HepG2 (cell line): Measurements from ENCODE around the gene ESRP2. TPM values are rescaled to one million over a fixed set of nuclear protein-coding genes. Genes with fewer than 3 reads are reported as not detected.

Source experiments
- EED ChIP-seq: sonication (generic); formaldehyde crosslinking; IDR thresholded peaks from 2 replicates; pipeline ENCODE4 v1.5.0; 2020; ENCODE audit warnings: mild to moderate bottlenecking, missing genetic modification reagents
- MZF1 ChIP-seq: sonication (generic); formaldehyde crosslinking; IDR thresholded peaks from 2 replicates; pipeline ENCODE4 v1.8.1; 2023; ENCODE audit warnings: mild to moderate bottlenecking, missing genetic modification reagents, borderline replicate concordance
- THRA ChIP-seq: sonication (generic); formaldehyde crosslinking; IDR thresholded peaks from 2 replicates; pipeline ENCODE4 v1.4.0; 2020; ENCODE audit warnings: missing genetic modification reagents, borderline replicate concordance
- ZBTB20 ChIP-seq: sonication (generic); formaldehyde crosslinking; IDR thresholded peaks from 2 replicates; pipeline ENCODE4 v1.8.1; 2023; ENCODE audit warnings: missing genetic modification reagents, low read depth, mild to moderate bottlenecking, borderline replicate concordance
- ZBTB34 ChIP-seq: sonication (generic); formaldehyde crosslinking; IDR thresholded peaks from 2 replicates; pipeline ENCODE4 v1.8.0; 2022; ENCODE audit warnings: mild to moderate bottlenecking, missing genetic modification reagents
- ZNF749 ChIP-seq: sonication (generic); formaldehyde crosslinking; IDR thresholded peaks from 2 replicates; pipeline ENCODE4 v1.8.0; 2022; ENCODE audit warnings: mild to moderate bottlenecking, missing genetic modification reagents, moderate library complexity, borderline replicate concordance
- ZNF788 ChIP-seq: sonication (generic); formaldehyde crosslinking; IDR thresholded peaks from 2 replicates; pipeline ENCODE4 v1.5.0; 2020; ENCODE audit warnings: mild to moderate bottlenecking, missing genetic modification reagents, borderline replicate concordance
- polyA plus RNA-seq, 8 experiments: library from polyadenylated mRNA; depleted of rRNA in 3 of 8; stranded (reverse) in 7 of 8; unstranded in 1 of 8; fragments of >200 nt; fragmentation: Illumina TruSeq in 4 of 8; extraction: Trizol in 4 of 8; gene quantifications; 2 replicates each; pipeline versions ENCODE4 v1.2.1 to v1.2.3, GENCODE V29; 2011 to 2016; ENCODE audit warnings: low read depth in 4 of 8, missing spikeins in 1 of 8, mixed read lengths in 1 of 8; ENCODE audit not compliant: insufficient read depth in 1 of 8
- total RNA-seq, 5 experiments: library from RNA; depleted of rRNA; stranded (reverse); fragments of >200 nt; fragmentation: Illumina TruSeq; extraction: Trizol; gene quantifications; 2 replicates each; pipeline ENCODE4 v1.2.3, GENCODE V29; 2016; ENCODE audit warnings: low read depth in 1 of 5
- TF ChIP-seq, protein P1 (sequence below): sonication (generic); formaldehyde crosslinking; IDR thresholded peaks from 2 replicates; pipeline ENCODE4 v1.5.0; 2020; ENCODE audit warnings: mild to moderate bottlenecking, missing genetic modification reagents, borderline replicate concordance
- TF ChIP-seq, protein P2 (sequence below): sonication (generic); formaldehyde crosslinking; IDR thresholded peaks from 2 replicates; pipeline ENCODE4 v1.8.0; 2022; ENCODE audit warnings: missing genetic modification reagents, mild to moderate bottlenecking, moderate library complexity, borderline replicate concordance
- TF ChIP-seq, protein P3 (sequence below): sonication (generic); formaldehyde crosslinking; IDR thresholded peaks from 2 replicates; pipeline ENCODE4 v1.4.0; 2020; ENCODE audit warnings: missing genetic modification reagents

ESRP2 gene
- total and polyA plus RNA-seq, 2 of the 13 experiments (the other 11 are each of a cell fraction or from before 2014, with no cell fraction given) = 21.1 to 32.4 TPM

DNA sequence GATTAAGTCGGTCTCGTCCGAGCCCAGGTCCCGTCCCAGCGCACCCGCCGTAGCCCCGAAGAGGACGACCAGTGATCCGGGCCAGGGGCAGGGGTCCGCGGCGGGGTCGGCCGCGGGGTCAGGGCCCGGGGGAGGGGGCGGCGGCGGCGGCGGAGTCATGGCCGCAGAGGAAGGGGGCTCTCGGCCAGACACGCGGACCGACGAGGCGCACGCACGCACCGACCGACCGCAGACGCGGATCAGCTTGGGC is at the start of gene ESRP2 (continued):
- TF ChIP-seq, protein P1, sequence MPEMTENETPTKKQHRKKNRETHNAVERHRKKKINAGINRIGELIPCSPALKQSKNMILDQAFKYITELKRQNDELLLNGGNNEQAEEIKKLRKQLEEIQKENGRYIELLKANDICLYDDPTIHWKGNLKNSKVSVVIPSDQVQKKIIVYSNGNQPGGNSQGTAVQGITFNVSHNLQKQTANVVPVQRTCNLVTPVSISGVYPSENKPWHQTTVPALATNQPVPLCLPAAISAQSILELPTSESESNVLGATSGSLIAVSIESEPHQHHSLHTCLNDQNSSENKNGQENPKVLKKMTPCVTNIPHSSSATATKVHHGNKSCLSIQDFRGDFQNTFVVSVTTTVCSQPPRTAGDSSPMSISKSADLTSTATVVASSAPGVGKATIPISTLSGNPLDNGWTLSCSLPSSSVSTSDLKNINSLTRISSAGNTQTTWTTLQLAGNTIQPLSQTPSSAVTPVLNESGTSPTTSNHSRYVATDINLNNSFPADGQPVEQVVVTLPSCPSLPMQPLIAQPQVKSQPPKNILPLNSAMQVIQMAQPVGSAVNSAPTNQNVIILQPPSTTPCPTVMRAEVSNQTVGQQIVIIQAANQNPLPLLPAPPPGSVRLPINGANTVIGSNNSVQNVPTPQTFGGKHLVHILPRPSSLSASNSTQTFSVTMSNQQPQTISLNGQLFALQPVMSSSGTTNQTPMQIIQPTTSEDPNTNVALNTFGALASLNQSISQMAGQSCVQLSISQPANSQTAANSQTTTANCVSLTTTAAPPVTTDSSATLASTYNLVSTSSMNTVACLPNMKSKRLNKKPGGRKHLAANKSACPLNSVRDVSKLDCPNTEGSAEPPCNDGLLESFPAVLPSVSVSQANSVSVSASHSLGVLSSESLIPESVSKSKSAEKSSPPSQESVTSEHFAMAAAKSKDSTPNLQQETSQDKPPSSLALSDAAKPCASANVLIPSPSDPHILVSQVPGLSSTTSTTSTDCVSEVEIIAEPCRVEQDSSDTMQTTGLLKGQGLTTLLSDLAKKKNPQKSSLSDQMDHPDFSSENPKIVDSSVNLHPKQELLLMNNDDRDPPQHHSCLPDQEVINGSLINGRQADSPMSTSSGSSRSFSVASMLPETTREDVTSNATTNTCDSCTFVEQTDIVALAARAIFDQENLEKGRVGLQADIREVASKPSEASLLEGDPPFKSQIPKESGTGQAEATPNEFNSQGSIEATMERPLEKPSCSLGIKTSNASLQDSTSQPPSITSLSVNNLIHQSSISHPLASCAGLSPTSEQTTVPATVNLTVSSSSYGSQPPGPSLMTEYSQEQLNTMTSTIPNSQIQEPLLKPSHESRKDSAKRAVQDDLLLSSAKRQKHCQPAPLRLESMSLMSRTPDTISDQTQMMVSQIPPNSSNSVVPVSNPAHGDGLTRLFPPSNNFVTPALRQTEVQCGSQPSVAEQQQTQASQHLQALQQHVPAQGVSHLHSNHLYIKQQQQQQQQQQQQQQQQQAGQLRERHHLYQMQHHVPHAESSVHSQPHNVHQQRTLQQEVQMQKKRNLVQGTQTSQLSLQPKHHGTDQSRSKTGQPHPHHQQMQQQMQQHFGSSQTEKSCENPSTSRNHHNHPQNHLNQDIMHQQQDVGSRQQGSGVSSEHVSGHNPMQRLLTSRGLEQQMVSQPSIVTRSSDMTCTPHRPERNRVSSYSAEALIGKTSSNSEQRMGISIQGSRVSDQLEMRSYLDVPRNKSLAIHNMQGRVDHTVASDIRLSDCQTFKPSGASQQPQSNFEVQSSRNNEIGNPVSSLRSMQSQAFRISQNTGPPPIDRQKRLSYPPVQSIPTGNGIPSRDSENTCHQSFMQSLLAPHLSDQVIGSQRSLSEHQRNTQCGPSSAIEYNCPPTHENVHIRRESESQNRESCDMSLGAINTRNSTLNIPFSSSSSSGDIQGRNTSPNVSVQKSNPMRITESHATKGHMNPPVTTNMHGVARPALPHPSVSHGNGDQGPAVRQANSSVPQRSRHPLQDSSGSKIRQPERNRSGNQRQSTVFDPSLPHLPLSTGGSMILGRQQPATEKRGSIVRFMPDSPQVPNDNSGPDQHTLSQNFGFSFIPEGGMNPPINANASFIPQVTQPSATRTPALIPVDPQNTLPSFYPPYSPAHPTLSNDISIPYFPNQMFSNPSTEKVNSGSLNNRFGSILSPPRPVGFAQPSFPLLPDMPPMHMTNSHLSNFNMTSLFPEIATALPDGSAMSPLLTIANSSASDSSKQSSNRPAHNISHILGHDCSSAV (CRISPR knock-in tag) = no peak
- TF ChIP-seq THRA = no peak
- no peak for TF ChIP-seq ZNF749 (CRISPR knock-in tag)
- TF ChIP-seq MZF1 (CRISPR knock-in tag) = no peak
- TF ChIP-seq, protein P2, sequence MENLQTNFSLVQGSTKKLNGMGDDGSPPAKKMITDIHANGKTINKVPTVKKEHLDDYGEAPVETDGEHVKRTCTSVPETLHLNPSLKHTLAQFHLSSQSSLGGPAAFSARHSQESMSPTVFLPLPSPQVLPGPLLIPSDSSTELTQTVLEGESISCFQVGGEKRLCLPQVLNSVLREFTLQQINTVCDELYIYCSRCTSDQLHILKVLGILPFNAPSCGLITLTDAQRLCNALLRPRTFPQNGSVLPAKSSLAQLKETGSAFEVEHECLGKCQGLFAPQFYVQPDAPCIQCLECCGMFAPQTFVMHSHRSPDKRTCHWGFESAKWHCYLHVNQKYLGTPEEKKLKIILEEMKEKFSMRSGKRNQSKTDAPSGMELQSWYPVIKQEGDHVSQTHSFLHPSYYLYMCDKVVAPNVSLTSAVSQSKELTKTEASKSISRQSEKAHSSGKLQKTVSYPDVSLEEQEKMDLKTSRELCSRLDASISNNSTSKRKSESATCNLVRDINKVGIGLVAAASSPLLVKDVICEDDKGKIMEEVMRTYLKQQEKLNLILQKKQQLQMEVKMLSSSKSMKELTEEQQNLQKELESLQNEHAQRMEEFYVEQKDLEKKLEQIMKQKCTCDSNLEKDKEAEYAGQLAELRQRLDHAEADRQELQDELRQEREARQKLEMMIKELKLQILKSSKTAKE (CRISPR knock-in tag) = 0 out of 2 replicates have a peak, but pooled peaks have one; percentile 4
- TF ChIP-seq, protein P3, sequence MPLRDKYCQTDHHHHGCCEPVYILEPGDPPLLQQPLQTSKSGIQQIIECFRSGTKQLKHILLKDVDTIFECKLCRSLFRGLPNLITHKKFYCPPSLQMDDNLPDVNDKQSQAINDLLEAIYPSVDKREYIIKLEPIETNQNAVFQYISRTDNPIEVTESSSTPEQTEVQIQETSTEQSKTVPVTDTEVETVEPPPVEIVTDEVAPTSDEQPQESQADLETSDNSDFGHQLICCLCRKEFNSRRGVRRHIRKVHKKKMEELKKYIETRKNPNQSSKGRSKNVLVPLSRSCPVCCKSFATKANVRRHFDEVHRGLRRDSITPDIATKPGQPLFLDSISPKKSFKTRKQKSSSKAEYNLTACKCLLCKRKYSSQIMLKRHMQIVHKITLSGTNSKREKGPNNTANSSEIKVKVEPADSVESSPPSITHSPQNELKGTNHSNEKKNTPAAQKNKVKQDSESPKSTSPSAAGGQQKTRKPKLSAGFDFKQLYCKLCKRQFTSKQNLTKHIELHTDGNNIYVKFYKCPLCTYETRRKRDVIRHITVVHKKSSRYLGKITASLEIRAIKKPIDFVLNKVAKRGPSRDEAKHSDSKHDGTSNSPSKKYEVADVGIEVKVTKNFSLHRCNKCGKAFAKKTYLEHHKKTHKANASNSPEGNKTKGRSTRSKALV (CRISPR knock-in tag) = no peak
- TF ChIP-seq ZBTB34 = no peak
- TF ChIP-seq ZNF788 (CRISPR knock-in tag) = peak; percentile 12; the same call in 1 of the 2 replicates
- TF ChIP-seq ZBTB20 (CRISPR knock-in tag) = no peak
- TF ChIP-seq EED (CRISPR knock-in tag) = peak; percentile 6; the same call in 1 of the 2 replicates
